H7 (cell line): ENCODE measurements around the gene CFH. TPM values are rescaled to one million over a fixed set of nuclear protein-coding genes. Genes with fewer than 3 reads are reported as not detected.
"Not testable (repeated sequence)": the region's sequence is repeated elsewhere in the genome, so short reads cannot be mapped to it uniquely, and the experiment has no call there.

Experiments used
- DNase-seq: peaks from one replicate; pipeline ENCODE4 v3.0.0; 2012
- H3K27me3 ChIP-seq: 2 replicates; pipeline ENCODE4 v1.6.0; 2011; ENCODE audit warnings: mild to moderate bottlenecking, low read length; ENCODE audit not compliant: control insufficient read depth, insufficient read depth
- H3K36me3 ChIP-seq: replicated peaks from 2 replicates; pipeline ENCODE4 v1.5.1; 2011; ENCODE audit warnings: low read length; ENCODE audit not compliant: control insufficient read depth, insufficient read depth
- H3K4me3 ChIP-seq: 2 replicates; pipeline ENCODE4 v1.5.1; 2011; ENCODE audit warnings: low read depth, mild to moderate bottlenecking, control low read depth, low read length, moderate library complexity; ENCODE audit not compliant: insufficient read depth
- total RNA-seq: library from RNA; depleted of rRNA; stranded (reverse); fragments of >200 nt; shearing (Covaris generic); gene quantifications from 2 replicates; pipeline ENCODE4 v1.2.3, GENCODE V29; 2014; rRNA removed

The CFH gene
- total RNA-seq, 1 experiment from 2014 or later, result not detected

DNA sequence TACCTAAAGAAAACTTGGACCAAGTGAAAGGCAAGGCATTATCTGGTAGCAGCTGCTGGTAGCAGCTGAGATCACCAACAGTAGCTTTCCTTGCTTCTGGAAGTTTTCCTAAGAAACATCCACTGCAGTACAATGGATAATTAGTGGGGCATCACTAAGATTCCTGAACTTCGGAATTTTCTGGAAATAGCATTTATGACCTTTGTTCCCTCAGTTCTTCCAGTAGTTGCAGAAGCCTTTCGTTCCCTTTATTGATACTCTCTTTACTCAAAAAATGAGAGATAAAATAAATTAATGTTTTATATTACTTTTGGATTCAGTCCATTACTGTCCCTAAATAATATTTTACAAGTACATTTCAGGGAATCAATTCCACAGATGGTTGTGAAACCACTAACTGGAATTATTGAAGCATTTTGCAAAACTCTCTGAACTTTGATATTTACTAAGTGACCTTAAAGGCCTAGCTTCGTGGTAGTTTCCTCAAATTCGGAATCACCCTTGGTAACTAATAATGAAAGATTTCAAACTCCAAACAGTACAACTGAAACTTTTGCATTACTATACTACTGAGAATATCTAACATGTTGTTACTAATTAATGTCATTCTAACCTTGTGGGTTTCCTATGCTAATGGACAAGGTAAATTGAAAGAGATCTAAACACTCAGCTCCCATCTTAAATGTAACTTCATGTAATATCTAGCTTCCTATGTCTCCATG is 113.3 kb downstream of the CFH start:
- H3K36me3 ChIP-seq, H3K27me3 ChIP-seq, H3K4me3 ChIP-seq, DNase-seq: not testable (repeated sequence)

DNA sequence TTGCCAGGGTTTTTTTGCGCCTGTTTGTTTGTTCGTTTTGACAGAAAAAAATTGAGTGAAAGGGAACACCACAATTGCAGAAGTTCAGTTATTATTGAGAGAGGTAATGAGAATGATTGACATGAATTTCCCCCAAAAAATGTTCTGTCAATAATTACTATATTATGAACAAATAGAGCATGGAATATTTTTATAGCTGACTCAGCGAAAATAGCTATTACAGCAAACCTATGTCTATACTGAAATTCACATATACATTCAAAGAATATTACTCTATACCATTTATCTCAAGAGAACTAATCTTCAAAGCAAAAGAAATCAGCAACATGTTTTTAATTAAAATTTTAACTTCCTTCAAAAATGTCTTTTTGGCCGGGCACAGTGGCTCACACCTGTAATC is 118.0 kb downstream of the CFH start:
- not testable (repeated sequence) for DNase-seq, H3K27me3 ChIP-seq, H3K36me3 ChIP-seq, H3K4me3 ChIP-seq

DNA sequence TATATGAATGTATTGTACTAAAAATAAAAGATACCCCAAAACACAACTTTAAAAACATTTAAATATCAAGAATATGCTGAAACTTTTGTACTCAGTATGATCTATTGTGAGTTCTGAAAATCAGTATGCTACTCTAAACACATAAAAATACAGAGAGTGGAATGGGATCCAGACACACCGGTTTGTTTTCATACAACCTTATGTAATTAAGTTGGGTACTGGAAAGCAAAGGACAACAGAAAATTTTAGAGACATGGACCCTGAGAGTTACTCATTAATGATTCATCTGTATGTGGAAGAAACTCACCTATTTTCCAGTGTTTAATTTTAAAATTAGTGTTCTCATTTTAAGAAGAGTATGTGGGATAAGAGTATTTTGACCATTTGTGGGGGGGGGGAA is 121.9 kb downstream of the CFH start:
- DNase-seq, result no peak
- Histone ChIP-seq H3K27me3 (no peaks in the 10 kb centered on the region), H3K36me3 (no peaks in the 10 kb centered on the region), H3K4me3 (no peak overlapping the region)

DNA sequence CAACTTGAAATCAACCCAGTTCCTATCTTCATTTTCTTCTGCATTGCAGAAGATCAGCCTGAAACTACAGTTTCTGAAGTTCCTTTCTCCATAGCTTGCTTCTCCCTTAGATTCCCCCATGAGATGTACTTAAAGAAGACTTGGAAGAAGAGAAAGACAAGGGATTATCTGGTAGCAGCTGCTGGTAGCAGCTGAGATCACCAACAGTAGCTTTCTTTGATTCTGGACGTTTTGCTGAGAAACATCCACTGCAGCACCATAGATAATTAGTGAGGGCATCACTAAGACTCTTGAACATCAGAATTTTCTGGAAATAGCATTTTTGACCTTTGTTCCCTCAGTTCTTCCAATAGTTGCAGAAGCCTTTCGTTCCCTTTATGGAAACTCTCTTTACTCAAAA is 122.3 kb downstream of the CFH start:
- no peaks in the 10 kb centered on the region for H3K36me3 ChIP-seq
- DNase-seq, result no peak
- H3K27me3 ChIP-seq, result no peaks in the 10 kb centered on the region
- no peak overlapping the region for H3K4me3 ChIP-seq

DNA sequence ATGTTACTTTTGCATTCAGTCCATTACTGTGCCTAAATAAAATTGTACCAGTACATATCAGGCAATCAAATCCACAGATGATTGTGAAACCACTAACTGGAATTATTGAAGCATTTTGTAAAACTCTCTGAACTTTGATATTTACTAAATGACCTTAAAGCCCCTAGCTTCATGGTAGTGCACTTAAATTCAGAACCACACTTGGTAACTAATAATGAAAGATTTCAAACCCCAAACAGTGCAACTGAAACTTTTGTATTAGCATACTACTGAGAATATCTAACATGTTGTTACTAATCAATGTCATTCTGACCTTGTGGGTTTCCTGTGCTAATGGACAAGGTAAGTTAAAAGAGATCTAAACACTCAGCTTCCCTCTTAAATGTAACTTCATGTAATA is 122.8 kb downstream of the CFH start, which contains the start of gene CFHR3:
Gene CFHR3 (plus strand): TSS at position 238 of the 400 bp plus-strand sequence. CDS start 47 bp downstream, at position 285.
- no peak for DNase-seq
- H3K4me3 ChIP-seq, result no peak within 1 kb of the TSS
- no peaks in the 10 kb centered on the region for H3K36me3 ChIP-seq
- no peaks in the 10 kb centered on the region for H3K27me3 ChIP-seq

DNA sequence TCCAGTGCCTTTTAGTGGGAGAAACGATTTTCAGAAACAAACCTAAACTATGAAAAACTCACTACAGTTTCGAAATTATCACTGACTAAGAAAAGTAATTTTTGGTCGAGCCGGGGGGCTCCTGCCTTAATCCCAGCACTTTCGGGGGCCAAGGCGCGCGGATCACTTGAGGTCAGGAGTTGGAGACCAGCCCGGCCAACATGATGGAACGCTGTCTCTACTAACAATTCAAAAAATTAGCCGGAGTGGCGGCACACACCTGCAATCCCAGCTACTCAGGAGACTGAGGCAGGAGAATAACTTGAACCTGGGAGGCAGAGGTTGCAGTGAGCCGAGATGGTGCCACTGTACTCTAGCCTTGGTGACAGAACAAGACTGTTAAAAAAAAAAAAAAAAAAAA is 125.8 kb downstream of the CFH start:
- DNase-seq, result no peak
- Histone ChIP-seq H3K4me3 (no peak overlapping the region), H3K27me3 (no peaks in the 10 kb centered on the region), H3K36me3 (no peaks in the 10 kb centered on the region)

DNA sequence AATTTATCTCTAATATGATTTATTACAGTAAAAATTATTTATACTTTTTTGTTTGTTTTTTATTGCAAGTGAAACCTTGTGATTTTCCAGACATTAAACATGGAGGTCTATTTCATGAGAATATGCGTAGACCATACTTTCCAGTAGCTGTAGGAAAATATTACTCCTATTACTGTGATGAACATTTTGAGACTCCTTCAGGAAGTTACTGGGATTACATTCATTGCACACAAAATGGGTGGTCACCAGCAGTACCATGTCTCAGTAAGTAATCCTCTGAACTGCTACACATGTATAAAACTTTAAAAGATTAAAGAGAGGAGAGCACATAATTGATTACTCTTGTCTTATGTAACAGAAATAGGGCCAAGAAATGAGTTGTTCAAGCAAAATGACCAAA is 127.2 kb downstream of the CFH start:
- Histone ChIP-seq H3K36me3 (no peaks in the 10 kb centered on the region), H3K4me3 (no peak overlapping the region), H3K27me3 (no peaks in the 10 kb centered on the region)
- DNase-seq, result peak; percentile 0

DNA sequence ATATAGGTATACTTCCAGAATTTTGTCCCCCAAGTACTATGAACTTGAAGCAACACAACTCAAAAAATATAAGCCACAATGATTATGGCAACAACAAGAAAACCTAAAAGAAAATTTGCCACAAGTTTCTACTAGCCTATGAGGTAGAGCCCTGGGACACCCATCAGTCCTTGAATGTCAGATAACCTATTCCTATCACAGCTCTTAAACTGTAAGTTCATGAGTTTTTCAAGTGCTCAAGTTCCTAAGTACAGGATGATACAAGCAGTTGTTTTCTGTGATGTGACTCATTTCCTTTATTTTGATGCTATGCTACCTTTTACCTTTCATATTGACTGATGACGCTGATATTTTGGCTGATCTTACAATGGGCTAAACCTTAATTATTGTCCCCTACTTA is 139.4 kb downstream of the CFH start:
- H3K36me3 ChIP-seq, DNase-seq, H3K4me3 ChIP-seq, H3K27me3 ChIP-seq: not testable (repeated sequence)

DNA sequence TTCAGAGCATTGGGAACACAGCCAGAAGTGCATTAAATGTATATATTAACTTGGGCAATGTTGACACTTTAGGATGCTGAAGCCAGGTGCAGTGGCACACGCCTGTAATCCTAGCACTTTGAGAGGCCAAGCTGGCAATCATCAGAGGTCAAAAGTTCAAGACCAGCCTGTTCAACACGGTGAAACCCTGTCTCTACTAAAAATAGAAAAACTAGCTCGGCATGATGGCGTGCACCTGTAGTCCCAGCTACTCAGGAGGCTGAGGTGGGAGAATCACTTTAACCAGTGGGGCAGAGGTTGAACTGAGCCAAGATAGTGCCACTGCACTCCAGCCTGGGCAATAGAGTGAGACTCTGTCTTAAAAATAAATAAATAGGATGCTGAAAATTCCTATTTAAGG is 142.3 kb downstream of the CFH start:
- not testable (repeated sequence) for H3K4me3 ChIP-seq, H3K27me3 ChIP-seq, H3K36me3 ChIP-seq, DNase-seq

Other genes starting within 250 kb of the CFH start
- 7.0 and 12.3 TPM in 2 replicates for gene KCNT2, start 43.6 kb upstream of the CFH start, total RNA-seq
- 0.87 and 3.0 TPM in 2 replicates for gene CFHR3, start 122.8 kb downstream of the CFH start, total RNA-seq
- gene CFHR1, start 167.7 kb downstream of the CFH start, total RNA-seq, result not detected in 2 replicates
- gene CFHR4, start 236.0 kb downstream of the CFH start, total RNA-seq, result 0.30 TPM in 1 of 2 replicates, not detected in the other